IPS DF 6.9 (cell line): ENCODE results near the gene ACTR3.
A peak's percentile ranks its signal among the peaks of the same experiment; 100 is the strongest.

Experiments
- DNase-seq: peaks from one replicate; pipeline ENCODE4 v3.0.0-alpha.2; 2013; ENCODE audit warnings: low read depth, low spot score
- H3K27ac ChIP-seq: one replicate; pipeline ENCODE4 v1.5.1; 2013; ENCODE audit warnings: low read length, control low read depth
- H3K27me3 ChIP-seq: 2 replicates; pipeline ENCODE4 v1.6.1; 2013; ENCODE audit warnings: mild to moderate bottlenecking, low read length; ENCODE audit not compliant: control insufficient read depth, insufficient read depth
- H3K36me3 ChIP-seq: 2 replicates; pipeline ENCODE4 v1.6.1; 2013; ENCODE audit warnings: low read length; ENCODE audit not compliant: control insufficient read depth, insufficient read depth
- H3K4me1 ChIP-seq: 2 replicates; pipeline ENCODE4 v1.6.1; 2013; ENCODE audit warnings: low read length; ENCODE audit not compliant: control insufficient read depth, insufficient read depth
- H3K4me3 ChIP-seq: 2 replicates; pipeline ENCODE4 v1.5.1; 2013; ENCODE audit warnings: mild to moderate bottlenecking, low read length
- H3K9me3 ChIP-seq: 2 replicates; pipeline ENCODE4 v1.6.1; 2013; ENCODE audit warnings: low read length, inconsistent platforms; ENCODE audit not compliant: control insufficient read depth, insufficient read depth
- WGBS: extraction: QIAGEN DNeasy Blood & Tissue Kit; methylation state at CpG from one replicate; pipeline ENCODE4 v1.1.7; 2013; ENCODE audit warnings: mixed read lengths, missing lambda C conversion rate; ENCODE audit not compliant: insufficient read length, insufficient coverage; 5-methylcytosine and 5-hydroxymethylcytosine counted together

ACTR3 gene

DNA sequence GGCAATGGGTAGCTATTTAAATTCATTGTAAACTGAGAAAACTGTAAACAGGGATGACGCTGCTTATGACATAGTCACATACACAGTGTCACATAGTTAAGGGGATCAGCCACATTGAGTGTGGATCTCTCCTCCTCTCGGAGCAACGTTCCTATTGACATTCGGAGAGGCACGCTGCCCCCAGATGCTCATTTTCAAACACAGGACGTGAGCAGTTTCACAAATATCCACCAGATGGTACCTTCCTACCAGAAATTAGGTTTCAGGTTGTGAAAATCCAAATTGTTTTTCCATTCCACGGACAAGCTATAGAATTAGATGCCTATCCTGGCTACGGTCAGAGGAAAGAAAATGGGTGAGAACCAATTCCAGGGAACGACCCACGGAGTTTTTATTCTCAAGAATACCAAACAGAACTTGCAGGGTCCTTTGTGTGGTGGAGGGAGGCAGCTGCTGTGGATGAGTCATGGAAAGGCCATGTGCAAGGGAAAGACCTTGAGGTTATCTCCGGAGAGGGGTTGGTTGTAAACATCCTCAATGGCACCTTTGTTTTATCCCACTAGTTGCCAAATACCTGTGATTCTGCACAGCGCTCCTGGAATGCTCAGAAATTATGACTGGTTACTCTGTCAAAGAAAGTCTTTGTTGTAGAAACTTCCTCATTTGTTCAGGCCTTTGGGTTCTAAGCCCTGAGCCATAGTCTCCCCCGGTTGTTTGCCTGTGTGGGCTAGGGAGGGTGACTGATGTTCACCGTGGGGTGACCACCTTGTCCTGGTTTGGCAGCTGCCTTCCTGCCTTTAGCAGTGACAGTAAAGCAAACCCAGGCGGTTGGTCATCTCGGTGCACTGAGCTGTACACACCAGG lies 88.0 kb downstream of the ACTR3 start:
- Histone ChIP-seq H3K4me3 (no peak overlapping the region), H3K36me3 (no peaks in the 10 kb centered on the region), H3K4me1 (no peaks in the 10 kb centered on the region), H3K27me3 (no peaks in the 10 kb centered on the region; the same call in 1 of the 2 replicates), H3K27ac (no peak overlapping the region), H3K9me3 (peaks cover 4% of the 10 kb centered on the region)
- WGBS: no CpG with 5 or more reads among the region's 16 CpGs
- no peak for DNase-seq

GRCh38 chr2:113978524-113979190 lies 88.8 kb downstream of the ACTR3 start:
- DNase-seq: no peak
- H3K36me3 ChIP-seq: no peaks in the 10 kb centered on the region
- no peaks in the 10 kb centered on the region; the same call in 1 of the 2 replicates for H3K27me3 ChIP-seq
- H3K4me3 ChIP-seq: no peak overlapping the region
- no peaks in the 10 kb centered on the region for H3K4me1 ChIP-seq
- no peak overlapping the region for H3K27ac ChIP-seq
- WGBS: no CpG with 5 or more reads among the region's 20 CpGs
- H3K9me3 ChIP-seq: peaks cover 4% of the 10 kb centered on the region

DNA sequence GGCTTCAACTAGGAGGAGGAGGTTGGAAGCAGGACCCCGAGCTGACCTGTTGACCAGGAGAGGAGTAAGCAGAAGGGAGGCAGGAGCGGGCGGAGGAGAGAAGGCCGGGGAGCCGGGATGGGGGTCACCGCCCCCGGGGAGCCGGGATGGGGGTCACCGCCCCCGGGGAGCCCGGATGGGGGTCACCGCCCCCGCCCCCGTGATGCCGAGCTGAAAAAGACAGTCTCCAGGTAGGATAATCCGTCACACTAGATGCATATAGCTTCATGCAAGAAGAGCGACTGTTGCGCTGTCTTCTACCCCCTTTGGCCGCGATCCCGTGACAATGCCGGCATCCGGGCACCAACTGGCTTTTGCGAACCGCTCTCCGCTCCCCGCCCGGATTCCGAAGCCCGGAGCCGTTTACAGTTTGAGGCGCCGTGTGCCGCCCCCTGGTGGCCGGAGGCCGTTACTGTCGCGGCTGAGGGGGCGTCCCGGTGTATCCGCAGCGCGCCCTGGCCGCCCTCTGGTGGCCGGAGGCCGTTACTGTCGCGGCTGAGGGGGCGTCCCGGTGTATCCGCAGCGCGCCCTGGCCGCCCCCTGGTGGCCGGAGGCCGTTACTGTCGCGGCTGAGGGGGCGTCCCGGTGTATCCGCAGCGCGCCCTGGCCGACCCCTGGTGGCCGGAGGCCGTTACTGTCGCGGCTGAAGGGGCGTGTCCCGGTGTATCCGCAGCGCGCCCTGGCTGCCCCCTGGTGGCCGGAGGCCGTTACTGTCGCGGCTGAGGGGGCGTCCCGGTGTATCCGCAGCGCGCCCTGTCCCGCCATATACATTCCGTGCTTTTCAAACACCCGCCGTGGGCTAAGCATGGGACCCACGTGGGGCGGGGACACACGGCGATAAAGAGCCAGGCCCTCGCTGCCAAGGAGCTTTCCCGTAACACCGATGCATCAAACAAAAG lies 89.6 kb downstream of the ACTR3 start:
- DNase-seq: peak; percentile 35
- Histone ChIP-seq H3K27me3 (no peaks in the 10 kb centered on the region; the same call in 1 of the 2 replicates), H3K9me3 (peaks cover 4% of the 10 kb centered on the region), H3K4me3 (no peak overlapping the region), H3K36me3 (no peaks in the 10 kb centered on the region), H3K27ac (no peak overlapping the region), H3K4me1 (no peaks in the 10 kb centered on the region)
- WGBS: no CpG with 5 or more reads among the region's 93 CpGs

GRCh38 chr2:113980946-113981345 lies 91.1 kb downstream of the ACTR3 start:
- Histone ChIP-seq H3K9me3 (peaks cover 4% of the 10 kb centered on the region), H3K4me1 (no peaks in the 10 kb centered on the region), H3K27me3 (no peaks in the 10 kb centered on the region; the same call in 1 of the 2 replicates), H3K4me3 (no peak overlapping the region), H3K36me3 (no peaks in the 10 kb centered on the region), H3K27ac (no peak overlapping the region)
- DNase-seq: no peak
- no CpG with 5 or more reads among the region's 4 CpGs for WGBS

DNA sequence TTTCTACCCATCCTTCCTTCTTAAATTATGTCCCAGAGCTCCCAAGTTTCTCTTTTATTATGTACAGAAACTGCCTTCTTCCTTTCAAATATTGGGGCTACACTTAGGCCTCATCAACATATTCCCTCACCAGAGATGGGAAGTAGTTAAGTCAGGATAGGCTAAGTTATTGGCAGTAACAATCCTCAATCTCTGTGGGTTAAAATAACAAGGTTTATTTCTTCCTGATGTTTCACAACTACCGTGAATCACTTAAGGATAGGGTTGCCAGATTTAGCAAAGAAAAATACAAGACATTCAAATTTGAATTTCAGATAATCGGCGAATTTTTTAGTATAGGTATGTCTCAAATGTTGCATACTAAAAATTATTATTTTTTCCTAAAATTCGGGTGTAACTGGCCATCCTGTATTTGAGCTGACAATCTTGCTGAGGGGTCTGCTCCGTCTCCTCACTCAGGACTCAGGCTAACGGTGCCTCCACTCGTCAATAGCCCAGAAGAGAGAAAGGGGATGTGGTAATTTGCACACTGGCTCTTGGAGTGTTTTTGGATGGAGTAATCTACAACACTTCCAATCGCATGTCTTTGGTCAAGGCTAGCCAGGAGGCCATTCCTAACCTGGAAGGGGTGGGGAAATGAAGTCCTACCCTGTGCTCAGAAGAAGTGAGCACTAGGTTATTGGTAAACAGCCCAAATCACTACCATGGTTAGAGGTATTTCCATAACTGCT lies 91.7 kb downstream of the ACTR3 start:
- H3K4me1 ChIP-seq: no peaks in the 10 kb centered on the region
- no peak for DNase-seq
- H3K9me3 ChIP-seq: peaks cover 4% of the 10 kb centered on the region
- no CpG with 5 or more reads among the region's 8 CpGs for WGBS
- H3K27me3 ChIP-seq: no peaks in the 10 kb centered on the region; the same call in 1 of the 2 replicates
- H3K27ac ChIP-seq: no peak overlapping the region
- H3K4me3 ChIP-seq: no peak overlapping the region
- no peaks in the 10 kb centered on the region for H3K36me3 ChIP-seq

DNA sequence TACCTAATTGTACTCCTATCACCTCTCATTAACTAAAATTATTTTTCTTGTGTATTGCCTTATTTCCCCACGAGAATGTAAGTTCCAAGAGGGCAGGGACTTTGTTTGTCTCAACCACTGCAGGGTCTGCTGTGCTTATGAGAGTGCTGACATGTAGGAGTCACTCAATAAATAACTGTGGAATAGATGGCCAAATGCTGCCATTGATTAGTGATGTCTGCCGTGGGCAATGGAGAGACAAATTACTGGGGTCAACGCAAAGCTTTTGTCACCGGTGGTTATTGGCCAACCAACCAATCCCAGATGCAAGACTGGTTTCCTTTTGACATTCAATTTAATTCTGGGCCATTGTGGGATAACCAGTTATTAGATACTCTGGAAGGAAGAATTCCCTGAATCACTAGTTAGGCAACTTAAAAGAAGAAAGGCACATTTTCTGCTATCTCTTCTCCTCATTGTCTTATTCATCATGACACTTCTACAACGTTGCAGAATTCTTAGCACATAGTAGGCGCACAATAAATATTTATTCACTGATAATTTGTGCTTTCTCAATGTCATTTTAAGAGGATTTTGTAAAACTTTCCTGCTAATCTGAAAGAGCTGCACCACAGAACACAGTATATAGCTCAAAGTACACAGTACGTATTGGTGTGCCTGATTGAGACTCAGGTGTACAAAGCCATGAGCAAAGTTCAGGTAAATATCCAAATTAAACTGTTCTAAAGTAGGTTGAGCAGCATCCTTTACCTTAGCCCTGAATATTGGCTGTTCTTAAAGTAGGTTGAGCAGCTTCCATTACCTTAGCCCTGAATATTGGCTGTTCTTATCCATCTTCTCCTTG lies 95.9 kb downstream of the ACTR3 start:
- H3K4me3 ChIP-seq: no peak overlapping the region
- no peaks in the 10 kb centered on the region; the same call in 1 of the 2 replicates for H3K27me3 ChIP-seq
- no peak overlapping the region for H3K27ac ChIP-seq
- no peaks in the 10 kb centered on the region for H3K36me3 ChIP-seq
- H3K9me3 ChIP-seq: peaks cover 2% of the 10 kb centered on the region; the same call in 1 of the 2 replicates
- no peaks in the 10 kb centered on the region for H3K4me1 ChIP-seq
- WGBS: no CpG with 5 or more reads among the region's 7 CpGs
- DNase-seq: no peak

DNA sequence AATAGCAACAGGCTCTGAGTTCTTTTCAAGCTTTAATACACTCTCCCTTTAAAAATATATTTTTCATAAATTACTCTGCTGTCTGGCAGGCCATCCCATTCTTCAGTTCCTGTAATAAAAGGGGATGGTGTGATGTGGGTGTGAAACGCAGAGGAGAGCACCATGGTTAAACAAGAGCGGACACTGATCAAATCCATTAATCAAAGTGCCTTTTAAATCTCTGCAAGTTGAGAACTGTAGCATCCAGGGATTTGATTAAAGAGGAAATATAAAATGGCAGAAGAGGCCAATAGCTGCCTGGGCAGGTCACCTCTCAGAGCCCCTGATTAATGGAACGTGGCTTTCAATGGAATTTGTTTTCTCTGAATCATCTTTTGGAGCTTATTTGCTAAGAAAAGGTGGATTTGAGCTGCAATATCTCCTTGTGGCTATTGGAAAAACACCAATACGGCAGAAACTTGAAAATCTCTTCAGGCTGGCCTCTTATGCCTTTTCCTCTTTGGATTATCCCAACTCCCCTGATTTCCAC lies 96.9 kb downstream of the ACTR3 start:
- no CpG with 5 or more reads among the region's 4 CpGs for WGBS
- Histone ChIP-seq H3K36me3 (no peaks in the 10 kb centered on the region), H3K27me3 (no peaks in the 10 kb centered on the region; the same call in 1 of the 2 replicates), H3K4me1 (no peaks in the 10 kb centered on the region), H3K9me3 (peaks cover under 1% of the 10 kb centered on the region; the same call in 1 of the 2 replicates), H3K4me3 (no peak overlapping the region), H3K27ac (no peak overlapping the region)
- DNase-seq: no peak

DNA sequence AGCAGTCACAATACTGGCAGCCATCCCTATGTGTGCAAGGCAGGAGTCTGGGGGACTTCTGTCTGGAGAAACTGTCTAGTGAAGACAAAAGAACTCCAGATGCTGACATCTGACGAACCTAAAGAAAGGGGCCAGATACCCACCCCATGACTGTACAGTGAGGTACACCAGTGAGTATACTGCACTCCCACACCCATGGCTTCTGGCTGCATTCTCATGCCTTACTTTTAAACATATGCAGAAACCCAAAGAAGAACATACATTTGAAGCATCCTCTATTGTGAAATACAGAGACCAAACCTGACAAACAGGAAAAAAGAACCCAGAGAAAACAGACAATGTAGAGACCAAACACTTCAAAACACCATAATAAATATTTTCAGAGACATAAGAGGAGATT lies 102.2 kb downstream of the ACTR3 start:
- H3K9me3 ChIP-seq: no peaks in the 10 kb centered on the region
- H3K27ac ChIP-seq: no peak overlapping the region
- H3K27me3 ChIP-seq: no peaks in the 10 kb centered on the region
- no peak overlapping the region for H3K4me3 ChIP-seq
- WGBS: no CpG with 5 or more reads among the region's 1 CpG
- DNase-seq: no peak
- H3K36me3 ChIP-seq: no peaks in the 10 kb centered on the region
- no peaks in the 10 kb centered on the region for H3K4me1 ChIP-seq
